Smooth muscle cell (in vitro differentiated cells): Measurements from ENCODE around the gene NCAPG. TPM values are rescaled to one million over a fixed set of nuclear protein-coding genes. Genes with fewer than 3 reads are reported as not detected.
"Not testable (repeated sequence)": the region's sequence is repeated elsewhere in the genome, so short reads cannot be mapped to it uniquely, and the experiment has no call there.

ENCODE experiments used
- DNase-seq: peaks from one replicate; lab custom pipeline; 2025; ENCODE audit not compliant: unreplicated experiment; lab: John Stamatoyannopoulos, UW
- H2AFZ ChIP-seq: fragments of 200-600 bp; sonication (generic); 2 replicates; pipeline ENCODE4 v1.6.0; 2016; ENCODE audit warnings: antibody characterized with exemption, low read depth, mild to moderate bottlenecking
- H3F3A ChIP-seq: fragments of 200-600 bp; sonication (generic); 2 replicates; pipeline ENCODE4 v1.6.0; 2017; ENCODE audit warnings: antibody characterized with exemption, low read depth
- H3K27ac ChIP-seq: fragments of 200-600 bp; sonication (generic); 2 replicates; pipeline ENCODE4 v1.5.1; 2016; ENCODE audit warnings: low read depth, mild to moderate bottlenecking
- H3K27me3 ChIP-seq: fragments of 200-600 bp; sonication (generic); 2 replicates; pipeline ENCODE4 v1.6.1; 2016; ENCODE audit warnings: low read depth, mild to moderate bottlenecking
- H3K36me3 ChIP-seq: fragments of 200-600 bp; sonication (generic); 2 replicates; pipeline ENCODE4 v1.5.1; 2016; ENCODE audit warnings: low read depth
- H3K4me1 ChIP-seq: fragments of 200-600 bp; sonication (generic); 2 replicates; pipeline ENCODE4 v1.5.1; 2016; ENCODE audit warnings: low read depth
- H3K4me2 ChIP-seq: fragments of 200-600 bp; sonication (generic); 2 replicates; pipeline ENCODE4 v1.6.0; 2016; ENCODE audit warnings: mild to moderate bottlenecking
- H3K4me3 ChIP-seq: fragments of 200-600 bp; sonication (generic); 2 replicates; pipeline ENCODE4 v1.5.1; 2016; ENCODE audit warnings: mild to moderate bottlenecking
- H3K79me2 ChIP-seq: fragments of 200-600 bp; sonication (generic); 2 replicates; pipeline ENCODE4 v1.6.0; 2016; ENCODE audit warnings: low read depth, mild to moderate bottlenecking
- H3K9ac ChIP-seq: fragments of 200-600 bp; sonication (generic); 2 replicates; pipeline ENCODE4 v1.6.0; 2016; ENCODE audit warnings: low read depth
- H3K9me3 ChIP-seq: fragments of 200-600 bp; sonication (generic); replicated peaks from 2 replicates; pipeline ENCODE4 v1.5.1; 2016; ENCODE audit warnings: low read depth
- H4K20me1 ChIP-seq: fragments of 200-600 bp; sonication (generic); 2 replicates; pipeline ENCODE4 v1.6.0; 2016; ENCODE audit warnings: low read depth
- CTCF ChIP-seq: fragments of 200-600 bp; sonication (generic); IDR thresholded peaks from 2 replicates; pipeline ENCODE4 v1.5.1; 2017; ENCODE audit warnings: borderline replicate concordance, mild to moderate bottlenecking, antibody characterized with exemption; ENCODE audit not compliant: insufficient read depth, poor library complexity, severe bottlenecking
- WGBS: methylation state at CpG from one replicate; pipeline ENCODE4 v1.1.7; 2016; ENCODE audit warnings: low lambda C conversion rate; 5-methylcytosine and 5-hydroxymethylcytosine counted together
- polyA plus RNA-seq: library from polyadenylated mRNA; unstranded; fragments of >200 nt; fragmentation: Nextera tagmentation; extraction: Ambion mirVana; gene quantifications from 2 replicates; pipeline ENCODE4 v1.2.1, GENCODE V29; 2016
- total RNA-seq: library from RNA; depleted of rRNA; stranded (reverse); fragments of >200 nt; gene quantifications from 2 replicates; pipeline ENCODE4 v1.2.3, GENCODE V29; 2014

Gene NCAPG
- total and polyA plus RNA-seq, 2 experiments from 2014 or later: 6.9 to 19.6 TPM

GRCh38 chr4:17846266-17846665, 35.5 kb downstream of the NCAPG start:
- Histone ChIP-seq H3K27me3 (no peaks in the 10 kb centered on the region), H4K20me1 (no peaks in the 10 kb centered on the region), H3K79me2 (no peaks in the 10 kb centered on the region), H3K4me3 (no peak overlapping the region), H3K36me3 (peaks cover 5% of the 10 kb centered on the region), H3K4me2 (no peak overlapping the region), H3K9ac (no peak overlapping the region), H3K9me3 (no peaks in the 10 kb centered on the region), H3F3A (no peaks in the 10 kb centered on the region), H2AFZ (no peak overlapping the region), H3K4me1 (no peaks in the 10 kb centered on the region), H3K27ac (no peak overlapping the region)
- 77% methylated on average over 2 of the region's 2 CpGs for WGBS
- no peak for DNase-seq
- TF ChIP-seq CTCF: no peak

GRCh38 chr4:17850295-17850694, 39.5 kb downstream of the NCAPG start:
- not testable (repeated sequence) for H3K9ac ChIP-seq, H3K79me2 ChIP-seq, H4K20me1 ChIP-seq, H3F3A ChIP-seq, DNase-seq, H3K4me3 ChIP-seq, H3K36me3 ChIP-seq, H3K27me3 ChIP-seq, H3K27ac ChIP-seq, H2AFZ ChIP-seq, H3K4me2 ChIP-seq, H3K9me3 ChIP-seq, H3K4me1 ChIP-seq
- 96% methylated on average over 1 of the region's 1 CpG for WGBS

GRCh38 chr4:17851959-17852358, 41.2 kb downstream of the NCAPG start:
- H3K9ac ChIP-seq: no peak overlapping the region
- H3K79me2 ChIP-seq: no peaks in the 10 kb centered on the region
- no peak overlapping the region for H2AFZ ChIP-seq
- no peaks in the 10 kb centered on the region for H3K36me3 ChIP-seq
- no peak overlapping the region for H3K27ac ChIP-seq
- TF ChIP-seq CTCF: no peak
- no peaks in the 10 kb centered on the region for H3K4me1 ChIP-seq
- H3F3A ChIP-seq: no peaks in the 10 kb centered on the region
- DNase-seq: no peak
- H3K4me2 ChIP-seq: no peak overlapping the region
- no peaks in the 10 kb centered on the region for H3K9me3 ChIP-seq
- no peak overlapping the region for H3K4me3 ChIP-seq
- no peaks in the 10 kb centered on the region for H4K20me1 ChIP-seq
- no peaks in the 10 kb centered on the region for H3K27me3 ChIP-seq

- Histone ChIP-seq H3K27ac (no peak overlapping the region), H3K36me3 (no peaks in the 10 kb centered on the region), H3K9ac (no peak overlapping the region), H3K9me3 (no peaks in the 10 kb centered on the region), H4K20me1 (no peaks in the 10 kb centered on the region), H3K4me1 (no peaks in the 10 kb centered on the region), H2AFZ (no peak overlapping the region), H3K79me2 (no peaks in the 10 kb centered on the region), H3K4me2 (peak overlapping the region; percentile 24), H3K4me3 (no peak overlapping the region), H3K27me3 (no peaks in the 10 kb centered on the region), H3F3A (no peaks in the 10 kb centered on the region)
- 33% methylated on average over 3 of the region's 3 CpGs for WGBS
- DNase-seq: no peak
- TF ChIP-seq CTCF: no peak
Measured at GRCh38 chr4:17854036-17854435, 43.3 kb downstream of the NCAPG start.
